KBM-7 (cell line): ENCODE measurements around the gene FOXL3.
"Not testable (repeated sequence)": the region's sequence is repeated elsewhere in the genome, so short reads cannot be mapped to it uniquely, and the experiment has no call there.

ENCODE experiments used
- DNase-seq: peaks from one replicate; pipeline ENCODE4 v3.0.0-alpha.2; 2015
- in situ Hi-C: fragments of 300-500 bp; cut with MboI; formaldehyde crosslinking; loops from 2 replicates; pipeline ENCODE4 v1.14.3; 2020; ENCODE audit warnings: low sequenced_read_pairs, low pct_unique_long_range_greater_than_20kb, mixed read lengths

The FOXL3 gene

DNA sequence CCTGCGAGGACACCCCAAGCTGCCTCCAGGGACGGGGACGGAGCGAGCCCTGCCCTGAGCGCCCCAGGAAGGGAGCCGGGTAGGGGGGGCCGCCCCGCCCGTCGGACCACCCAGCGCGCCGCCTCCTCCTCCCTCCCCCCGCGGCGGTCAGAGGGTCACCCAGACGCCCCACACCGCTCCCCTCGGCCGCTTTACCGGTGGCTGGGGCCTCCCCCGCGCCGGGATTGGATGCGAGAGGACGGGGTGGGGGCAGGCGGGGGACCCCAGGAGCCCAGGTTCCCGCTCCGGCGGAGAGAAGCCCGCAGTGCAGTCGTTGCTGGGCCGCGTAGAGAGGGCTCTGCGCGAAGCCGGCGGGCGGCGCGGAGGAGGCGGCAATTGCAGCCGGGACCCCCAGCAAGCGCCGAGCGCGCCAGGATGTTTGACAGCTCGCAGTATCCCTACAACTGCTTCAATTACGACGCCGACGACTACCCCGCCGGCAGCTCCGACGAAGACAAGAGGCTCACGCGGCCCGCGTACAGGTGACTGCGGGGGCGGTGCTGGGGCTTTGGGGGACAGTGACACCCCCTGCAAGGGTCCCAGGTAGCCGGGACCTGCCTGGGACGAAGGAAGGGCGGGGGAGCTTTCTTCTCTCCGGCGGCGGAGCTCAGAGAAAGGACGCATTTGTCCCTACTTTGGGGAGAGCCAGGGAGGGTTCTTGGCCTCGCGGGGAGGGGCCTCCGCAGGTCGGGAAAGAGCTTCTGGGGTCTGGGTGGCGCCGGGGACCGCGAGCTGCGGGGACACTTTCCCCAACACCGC, at the start of gene FOXL3:
TSS of gene FOXL3 (plus strand) at position 415 of the 798 bp plus-strand sequence. CDS start at position 415, 0 bp downstream.
- no peak for DNase-seq
- in situ Hi-C loops, result no loop called here

DNA sequence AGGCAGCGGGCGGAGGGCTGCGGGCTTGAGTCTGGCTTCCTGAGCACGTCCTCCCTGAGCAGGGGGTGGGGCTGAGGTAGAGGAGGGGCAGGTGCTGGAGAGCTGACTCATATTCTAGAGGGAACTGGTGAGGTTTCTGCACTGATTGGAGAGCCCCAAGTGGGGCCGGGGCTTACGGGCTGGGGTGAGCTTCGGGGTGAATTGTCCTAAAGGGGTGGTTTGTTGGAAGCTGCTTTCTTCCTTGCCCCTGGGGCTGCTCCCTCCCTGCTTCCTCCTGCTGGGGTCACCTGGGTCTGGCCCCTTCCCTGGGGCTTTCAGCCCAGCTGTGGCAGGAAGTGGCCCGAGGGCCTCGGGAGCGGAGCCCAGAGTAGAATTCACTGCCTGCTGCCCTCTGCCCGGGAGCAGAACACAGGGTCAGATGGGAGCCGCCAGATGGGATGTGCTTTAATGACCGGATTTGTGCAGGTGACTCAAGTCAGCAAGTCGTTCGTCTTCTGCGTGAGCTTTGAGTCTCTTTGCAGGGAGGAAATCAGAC, 49.0 kb upstream of the FOXL3 start:
- no peak for DNase-seq

DNA sequence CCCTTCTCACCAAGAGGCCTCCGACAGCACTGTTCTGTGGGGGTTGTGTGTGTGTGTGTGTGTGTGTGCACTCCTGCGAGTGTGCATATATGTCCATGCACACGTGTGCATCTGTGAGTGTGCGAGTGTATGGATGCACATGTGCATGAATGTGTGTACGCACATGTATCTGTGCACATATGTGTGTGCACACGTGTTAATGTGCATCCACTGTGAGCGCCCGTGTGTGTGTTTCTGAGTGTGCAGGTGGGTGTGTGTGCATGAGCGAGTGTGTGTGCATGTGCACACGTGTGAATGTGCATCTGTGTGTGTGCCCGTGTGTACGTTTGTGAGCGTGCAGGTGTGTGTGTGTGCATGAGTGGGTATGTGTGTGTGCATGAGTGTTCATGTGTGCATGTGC, 48.5 kb upstream of the FOXL3 start:
- in situ Hi-C loops, result no loop called here

More for the DNA sequence above, 49.0 kb upstream of the FOXL3 start:
- in situ Hi-C loops, result no loop called here

DNA sequence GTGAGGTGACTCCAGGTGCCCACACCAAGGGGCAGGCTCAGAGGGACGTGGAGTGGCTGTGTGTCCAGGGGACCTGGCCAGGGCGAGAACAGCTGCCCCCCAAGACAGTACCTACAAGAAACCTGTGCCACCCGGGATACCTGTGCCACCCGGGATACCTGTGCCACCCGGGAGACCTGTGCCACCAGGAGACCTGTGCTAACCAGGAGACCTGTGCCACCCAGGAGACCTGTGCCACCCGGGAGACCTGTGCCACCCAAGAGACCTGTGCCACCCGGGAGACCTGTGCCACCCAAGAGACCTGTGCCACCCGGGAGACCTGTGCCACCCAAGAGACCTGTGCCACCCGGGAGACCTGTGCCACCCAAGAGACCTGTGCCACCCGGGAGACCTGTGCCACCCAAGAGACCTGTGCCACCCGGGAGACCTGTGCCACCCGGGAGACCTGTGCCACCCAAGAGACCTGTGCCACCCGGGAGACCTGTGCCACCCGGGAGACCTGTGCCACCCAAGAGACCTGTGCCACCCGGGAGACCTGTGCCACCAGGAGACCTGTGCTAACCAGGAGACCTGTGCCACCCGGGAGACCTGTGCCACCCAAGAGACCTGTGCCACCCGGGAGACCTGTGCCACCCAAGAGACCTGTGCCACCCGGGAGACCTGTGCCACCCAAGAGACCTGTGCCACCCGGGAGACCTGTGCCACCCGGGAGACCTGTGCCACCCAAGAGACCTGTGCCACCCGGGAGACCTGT, 47.0 kb upstream of the FOXL3 start:
- in situ Hi-C loops, result not testable (repeated sequence)

More for the DNA sequence above, 48.5 kb upstream of the FOXL3 start:
- DNase-seq, result no peak

DNA sequence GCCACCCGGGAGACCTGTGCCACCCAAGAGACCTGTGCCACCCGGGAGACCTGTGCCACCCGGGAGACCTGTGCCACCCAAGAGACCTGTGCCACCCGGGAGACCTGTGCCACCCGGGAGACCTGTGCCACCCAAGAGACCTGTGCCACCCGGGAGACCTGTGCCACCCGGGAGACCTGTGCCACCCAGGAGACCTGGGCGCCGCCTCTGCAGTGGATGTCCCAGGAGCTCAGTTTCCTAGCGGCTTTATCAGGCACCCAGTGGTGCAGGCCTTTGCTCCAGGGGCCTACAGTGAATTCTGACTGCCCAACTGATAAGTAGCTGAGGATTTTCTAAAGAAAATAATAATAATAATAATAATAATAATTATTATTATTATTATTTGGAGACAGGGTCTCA, 46.4 kb upstream of the FOXL3 start:
- DNase-seq, in situ Hi-C loops: not testable (repeated sequence)

More for the DNA sequence above, 47.0 kb upstream of the FOXL3 start:
- DNase-seq, result not testable (repeated sequence)

DNA sequence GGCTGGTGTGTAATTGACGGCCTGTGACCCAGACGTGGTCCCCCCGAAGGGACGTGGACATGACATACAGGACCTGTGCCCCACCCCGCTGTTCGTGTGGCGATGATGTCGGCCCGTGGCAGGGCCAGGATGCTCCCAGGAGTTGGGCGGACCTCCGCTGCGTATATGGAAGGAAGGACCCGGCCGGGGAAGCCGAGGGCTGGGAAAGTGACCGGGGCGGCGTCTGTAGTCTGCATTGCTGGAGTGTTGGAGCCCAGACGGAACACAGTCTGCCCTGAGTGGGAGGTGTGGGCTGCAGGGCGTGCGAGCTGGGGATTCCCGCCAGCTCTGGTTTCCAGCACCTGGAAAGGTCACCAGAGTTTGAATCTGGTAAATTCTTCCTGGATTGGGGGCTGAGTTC, 45.0 kb upstream of the FOXL3 start:
- in situ Hi-C loops, result no loop called here

DNA sequence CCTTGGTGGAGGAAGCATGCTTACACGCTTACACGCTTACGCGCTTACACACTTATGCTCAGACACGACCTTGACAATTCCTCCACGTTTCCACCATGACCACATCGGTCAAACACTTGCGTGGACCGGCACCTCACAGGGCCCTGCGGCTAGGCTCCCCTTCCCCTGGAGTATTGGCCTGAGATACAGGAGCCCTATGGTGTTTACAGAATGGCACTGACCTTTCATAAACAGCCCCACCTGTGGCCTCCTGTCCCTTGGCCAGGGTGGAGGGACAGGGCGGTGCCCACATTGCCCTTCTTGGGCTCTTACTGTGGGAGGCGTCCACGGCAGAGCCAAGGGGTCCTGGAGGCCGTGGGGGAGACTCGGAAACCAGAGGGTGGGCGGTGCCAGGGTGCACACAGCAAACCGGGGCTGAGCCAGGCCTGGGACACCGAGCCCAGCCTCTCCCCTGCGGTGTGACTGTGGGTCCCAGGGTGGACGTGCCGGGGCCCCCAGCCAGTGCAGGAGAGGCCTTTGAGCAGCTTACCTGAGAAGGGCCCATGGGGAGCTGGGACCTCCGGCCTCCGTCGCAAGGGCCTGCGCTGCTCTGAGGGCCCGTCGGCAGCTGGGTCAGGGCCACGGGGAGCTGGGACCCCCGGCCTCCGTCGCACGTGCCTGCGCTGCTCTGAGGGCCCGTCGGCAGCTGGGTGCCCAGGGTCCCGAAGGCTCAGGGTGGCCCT, 44.2 kb upstream of the FOXL3 start:
- DNase-seq, result no peak
- in situ Hi-C loops, result no loop called here

More for the DNA sequence above, 45.0 kb upstream of the FOXL3 start:
- DNase-seq, result no peak

DNA sequence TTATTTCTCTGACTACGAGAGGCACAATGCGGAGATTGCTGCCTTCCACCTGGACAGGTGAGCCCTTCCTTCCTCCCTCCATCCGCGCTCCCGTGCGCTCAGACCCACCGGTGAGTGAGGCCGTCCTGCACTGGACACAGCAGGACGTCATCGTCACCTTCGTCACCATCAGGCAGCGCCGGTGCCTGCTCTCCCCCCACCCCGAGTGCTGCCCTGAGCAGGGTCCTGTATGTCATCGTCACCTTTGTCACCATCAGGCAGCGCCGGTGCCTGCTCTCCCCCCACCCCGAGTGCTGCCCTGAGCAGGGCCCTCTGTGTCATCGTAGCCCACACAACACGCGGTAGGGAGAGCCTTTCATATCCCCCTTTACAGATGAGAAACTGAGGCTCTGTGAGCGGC, 43.5 kb upstream of the FOXL3 start:
- DNase-seq, result no peak
- in situ Hi-C loops, result no loop called here

DNA sequence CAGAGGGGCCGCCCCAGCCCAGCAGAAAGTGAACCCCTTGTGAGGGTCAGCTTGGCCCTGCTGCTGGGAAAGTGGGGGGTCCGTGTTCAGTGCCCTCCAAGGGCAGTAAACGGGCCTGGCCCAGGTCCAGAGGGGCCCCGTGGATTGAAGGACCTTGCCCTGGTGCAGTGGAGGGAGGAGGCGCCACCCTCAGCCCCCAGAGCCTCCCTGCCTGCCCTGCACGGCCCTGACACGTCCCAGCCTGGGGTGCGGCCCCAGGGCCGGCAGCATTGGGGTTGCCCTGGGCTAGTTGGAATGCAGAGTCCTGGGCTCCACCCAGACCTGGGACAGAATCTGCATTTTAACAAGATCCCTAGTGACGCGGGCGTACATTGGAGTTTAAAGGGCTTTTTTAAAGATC, 42.8 kb upstream of the FOXL3 start:
- in situ Hi-C loops, result no loop called here
- DNase-seq, result no peak

DNA sequence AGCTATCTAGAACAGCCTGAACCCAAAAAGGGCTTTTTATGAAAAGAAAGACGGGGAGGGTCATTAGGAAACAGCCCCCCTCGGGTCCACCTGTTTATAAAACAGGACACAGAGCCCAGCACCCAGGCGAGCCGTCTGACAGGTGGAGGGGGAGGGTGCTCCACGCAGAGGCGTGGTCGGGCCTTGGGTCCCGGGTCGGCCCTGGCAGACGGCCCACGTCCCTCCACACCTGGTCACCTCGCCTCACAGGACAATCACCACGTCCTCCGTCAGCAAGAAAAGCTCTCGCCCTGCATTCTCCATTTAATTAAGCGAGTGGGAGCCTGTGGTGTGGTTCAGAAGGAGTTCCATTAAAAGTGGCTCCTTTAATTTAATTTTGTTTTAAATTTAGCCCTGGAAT, 42.3 kb upstream of the FOXL3 start:
- in situ Hi-C loops, result no loop called here
- DNase-seq, result no peak

DNA sequence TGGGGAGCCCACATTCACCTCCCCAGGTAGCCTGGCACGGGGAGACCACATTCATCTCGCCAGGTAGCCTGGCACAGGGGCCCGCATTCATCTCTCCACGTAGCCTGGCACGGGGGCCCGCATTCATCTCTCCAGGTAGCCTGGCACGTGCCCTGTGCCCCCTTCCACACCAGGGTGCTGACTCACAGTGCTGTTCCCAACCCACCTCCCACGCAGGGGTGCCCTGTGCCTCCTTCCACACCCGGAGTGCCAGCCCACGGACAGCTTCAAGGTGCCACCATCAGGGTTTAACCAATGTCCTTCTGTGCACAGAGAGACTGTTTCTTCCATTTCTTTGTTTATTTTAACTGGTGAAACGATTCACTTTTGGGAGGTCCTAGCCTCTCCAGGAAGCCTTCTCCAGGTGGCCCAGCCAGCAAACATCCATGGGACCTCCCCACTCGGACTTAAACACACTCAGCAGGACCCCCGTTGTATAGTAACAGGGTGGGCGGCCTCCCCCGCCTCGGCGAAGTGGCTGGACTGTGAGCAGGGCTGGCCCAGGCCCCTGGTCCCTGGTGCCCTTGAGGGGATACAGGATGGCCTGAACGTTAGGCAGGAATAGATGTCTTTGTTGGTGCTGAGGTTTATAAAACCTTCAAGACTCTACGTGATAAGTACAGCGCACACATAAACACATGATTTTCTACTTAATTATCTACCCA, 41.1 kb upstream of the FOXL3 start:
- in situ Hi-C loops, result no loop called here
- DNase-seq, result no peak

DNA sequence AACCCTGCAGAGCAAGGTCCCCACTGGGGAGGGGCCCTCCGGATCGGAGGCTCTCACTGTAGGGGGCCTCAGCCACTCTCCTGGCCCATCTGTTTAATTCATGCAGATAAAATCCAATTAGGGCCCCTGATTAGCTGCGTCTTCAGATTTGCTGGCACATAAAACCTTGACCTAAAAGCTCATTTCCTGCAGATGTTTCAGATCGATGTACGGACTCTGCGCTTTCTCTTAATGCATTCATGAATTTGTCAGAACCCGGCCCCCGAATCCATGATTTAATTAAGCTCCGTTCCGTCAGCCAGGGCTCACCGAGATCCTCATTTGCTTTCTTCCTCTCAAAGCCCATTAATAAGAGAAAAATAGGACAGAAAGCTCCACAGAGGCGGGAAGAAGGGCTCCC, 40.0 kb upstream of the FOXL3 start:
- in situ Hi-C loops, result no loop called here
- no peak for DNase-seq

DNA sequence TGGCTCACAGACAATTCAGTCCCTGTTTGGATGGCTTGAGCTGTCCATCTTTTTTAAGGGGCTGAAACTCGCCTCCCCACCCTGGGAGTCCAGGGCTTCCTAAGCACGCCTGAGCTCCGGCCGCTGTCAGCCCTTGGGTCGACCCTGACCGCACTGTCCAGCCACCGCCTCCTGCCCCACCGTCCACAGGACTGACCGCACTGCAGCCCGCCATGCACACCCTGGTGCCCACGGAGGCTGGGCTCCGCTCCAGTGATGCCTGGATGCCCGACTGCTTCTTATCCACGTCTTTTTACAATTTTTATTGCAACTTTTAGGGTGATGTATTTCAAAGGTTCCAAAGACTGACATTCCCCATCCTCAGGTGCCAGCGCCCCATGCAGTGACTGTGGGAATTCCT, 39.4 kb upstream of the FOXL3 start:
- in situ Hi-C loops, result no loop called here
- DNase-seq, result no peak

DNA sequence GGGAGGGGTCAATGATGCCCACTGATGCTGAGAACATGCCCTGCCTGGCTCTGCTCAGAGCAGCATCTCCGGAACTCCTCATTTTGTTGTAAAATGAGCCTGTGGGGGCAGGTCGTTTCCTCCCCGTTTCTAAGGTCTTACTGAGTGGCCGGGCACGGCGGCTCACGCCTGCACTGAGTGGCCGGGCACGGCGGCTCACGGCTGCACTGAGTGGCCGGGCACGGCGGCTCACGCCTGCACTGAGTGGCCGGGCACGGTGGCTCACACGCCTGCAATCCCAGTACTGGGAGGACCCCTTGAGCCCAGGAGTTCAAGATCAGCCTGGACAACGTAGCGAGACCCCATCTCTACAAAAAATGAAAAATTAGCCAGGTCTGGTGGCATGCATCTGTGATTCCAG, 39.0 kb upstream of the FOXL3 start:
- in situ Hi-C loops, result no loop called here
- no peak for DNase-seq

DNA sequence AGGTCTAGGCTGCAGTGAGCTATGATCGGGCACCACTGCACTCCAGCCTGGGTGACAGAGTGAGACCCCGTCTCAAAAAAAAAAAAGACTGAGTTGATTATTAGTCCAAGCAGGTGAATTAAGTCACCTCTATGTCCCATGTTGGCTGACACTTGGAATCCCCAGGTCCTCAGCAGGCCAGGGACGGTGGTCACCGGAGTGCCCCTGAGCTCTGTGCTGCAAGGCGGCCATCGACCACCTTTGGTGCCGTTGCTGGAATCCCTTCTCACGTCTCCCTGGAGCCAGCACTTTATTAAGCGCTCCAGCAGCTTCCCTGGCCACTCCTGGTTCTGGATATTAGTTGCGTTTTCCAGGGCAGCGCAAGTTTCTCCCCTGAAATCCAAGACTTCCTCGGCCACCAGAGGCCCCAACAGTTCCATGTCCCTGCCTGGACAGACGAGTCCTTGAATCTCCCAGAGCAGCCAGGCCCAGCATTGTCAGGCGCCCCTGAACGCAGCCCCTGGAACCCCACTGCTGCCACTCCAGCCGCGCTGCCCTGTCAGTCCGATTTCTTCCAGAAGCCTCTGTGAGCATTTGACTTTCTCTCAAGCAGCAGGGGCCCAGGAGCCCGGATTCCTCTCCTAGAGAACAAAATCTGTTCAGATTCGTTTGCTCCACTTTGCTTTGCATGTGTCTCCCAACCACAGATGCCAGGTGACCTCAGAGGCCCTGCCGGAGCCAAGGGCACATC, 38.4 kb upstream of the FOXL3 start:
- in situ Hi-C loops, result no loop called here
- DNase-seq, result no peak

DNA sequence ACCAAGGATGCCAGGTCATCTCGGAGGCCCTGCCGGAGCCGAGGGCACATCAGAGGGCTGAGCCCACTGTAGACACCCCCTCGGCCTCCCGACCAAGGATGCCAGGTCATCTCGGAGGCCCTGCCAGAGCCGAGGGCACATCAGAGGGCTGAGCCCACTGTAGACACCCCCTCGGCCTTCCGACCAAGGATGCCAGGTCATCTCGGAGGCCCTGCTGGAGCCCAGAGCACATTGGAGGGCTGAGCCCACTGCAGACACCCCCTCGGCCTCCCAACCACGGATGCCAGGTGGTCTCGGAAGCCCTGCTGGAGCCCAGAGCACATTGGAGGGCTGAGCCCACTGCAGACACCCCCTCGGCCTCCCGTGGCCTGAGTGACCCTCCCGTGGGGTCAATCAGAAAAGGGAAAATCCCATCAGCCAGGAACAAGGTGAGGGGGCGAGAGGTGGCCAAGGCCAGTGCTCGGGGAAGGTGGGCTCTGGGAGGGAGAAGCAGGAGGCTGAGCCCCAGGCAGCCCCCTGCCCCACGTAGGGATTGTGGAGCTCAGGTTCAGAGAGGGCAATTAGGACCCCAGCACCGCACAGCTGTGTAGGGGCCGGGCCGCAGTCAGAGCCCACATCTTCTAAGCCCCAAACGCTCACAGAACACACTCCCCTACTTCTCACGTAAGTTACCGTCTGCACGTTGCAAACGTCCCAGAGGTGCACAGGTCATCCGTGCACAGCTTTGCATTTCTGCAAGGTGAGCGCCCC, 37.6 kb upstream of the FOXL3 start:
- DNase-seq, result no peak
- in situ Hi-C loops, result no loop called here

DNA sequence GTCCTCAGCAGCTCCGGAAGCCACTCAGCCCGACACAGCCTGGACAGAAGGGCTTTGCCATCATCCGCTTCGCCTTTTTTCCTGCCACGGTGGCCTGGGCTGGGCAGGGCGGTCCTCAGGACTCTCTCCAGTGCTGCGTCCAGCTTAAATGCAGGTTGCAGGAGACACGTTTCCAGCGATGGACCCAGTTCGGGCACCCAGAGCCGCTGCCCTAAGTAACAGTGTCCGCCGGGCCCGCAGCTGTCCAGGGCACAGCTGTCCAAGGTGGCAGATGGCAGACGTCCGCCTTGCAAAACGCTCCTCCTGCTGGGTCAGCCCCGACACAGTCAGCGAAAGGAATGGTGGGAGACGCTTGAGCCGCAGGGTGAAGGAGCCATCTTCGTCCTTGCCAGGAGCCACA, 37.0 kb upstream of the FOXL3 start:
- DNase-seq, result no peak
- in situ Hi-C loops, result no loop called here
